Measurements from ENCODE around the gene PLEKHM3.

PLEKHM3 gene

GRCh38 chr2:207903236-207903635, 122.1 kb downstream of the PLEKHM3 start:
- Histone ChIP-seq H3K4me1 (ENCODE audit: control insufficient read depth, insufficient read depth, low read length, unreplicated experiment) (no peaks in the 10 kb centered on the region), H3K79me2 (ENCODE audit: control insufficient read depth, insufficient read depth, low read length, unreplicated experiment) (no peaks in the 10 kb centered on the region), H3K4me3 (ENCODE audit: low read depth, low read length) (no peak overlapping the region), H2AFZ (ENCODE audit: low read length, unreplicated experiment) (no peak overlapping the region), H3K27me3 (ENCODE audit: insufficient read depth, low read length) (no peaks in the 10 kb centered on the region), H3K27ac (ENCODE audit: low read depth, low read length) (no peak overlapping the region), H3K36me3 (ENCODE audit: insufficient read depth, low read length) (no peaks in the 10 kb centered on the region)

DNA sequence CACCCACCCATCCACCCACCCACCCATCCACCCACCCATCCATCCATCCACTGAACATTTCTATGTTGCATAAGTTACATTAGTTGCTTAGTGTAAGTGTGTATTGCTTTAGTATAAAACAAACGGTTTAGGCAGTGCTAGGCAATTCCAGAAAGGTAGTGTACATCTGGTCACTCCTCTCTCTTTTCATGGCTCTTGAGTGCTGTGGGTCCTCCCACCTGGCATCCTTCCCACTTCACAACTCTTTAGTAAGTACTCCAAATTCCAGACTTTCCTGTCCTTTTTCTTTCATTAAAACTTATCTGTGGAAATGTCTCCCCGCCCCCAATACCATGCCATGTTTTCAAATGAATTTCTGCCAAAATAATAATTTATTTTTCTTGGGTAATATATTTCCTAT, 122.5 kb downstream of the PLEKHM3 start:
- Histone ChIP-seq H3K4me3 (ENCODE audit: low read depth, low read length) (no peak overlapping the region), H3K27me3 (ENCODE audit: insufficient read depth, low read length) (no peaks in the 10 kb centered on the region), H2AFZ (ENCODE audit: low read length, unreplicated experiment) (no peak overlapping the region), H3K27ac (ENCODE audit: low read depth, low read length) (no peak overlapping the region), H3K36me3 (ENCODE audit: insufficient read depth, low read length) (no peaks in the 10 kb centered on the region), H3K4me1 (ENCODE audit: control insufficient read depth, insufficient read depth, low read length, unreplicated experiment) (no peaks in the 10 kb centered on the region), H3K79me2 (ENCODE audit: control insufficient read depth, insufficient read depth, low read length, unreplicated experiment) (no peaks in the 10 kb centered on the region)

GRCh38 chr2:207901829-207902228, 123.5 kb downstream of the PLEKHM3 start:
- H2AFZ ChIP-seq (ENCODE audit: low read length, unreplicated experiment): no peak overlapping the region
- no peaks in the 10 kb centered on the region for H3K27me3 ChIP-seq (ENCODE audit: insufficient read depth, low read length)
- no peaks in the 10 kb centered on the region for H3K4me1 ChIP-seq (ENCODE audit: control insufficient read depth, insufficient read depth, low read length, unreplicated experiment)
- no peak overlapping the region for H3K27ac ChIP-seq (ENCODE audit: low read depth, low read length)
- H3K4me3 ChIP-seq (ENCODE audit: low read depth, low read length): no peak overlapping the region
- no peaks in the 10 kb centered on the region for H3K79me2 ChIP-seq (ENCODE audit: control insufficient read depth, insufficient read depth, low read length, unreplicated experiment)
- no peaks in the 10 kb centered on the region for H3K36me3 ChIP-seq (ENCODE audit: insufficient read depth, low read length)

- Histone ChIP-seq H3K27ac (ENCODE audit: low read depth, low read length) (no peak overlapping the region), H3K36me3 (ENCODE audit: insufficient read depth, low read length) (no peaks in the 10 kb centered on the region), H3K4me3 (ENCODE audit: low read depth, low read length) (no peak overlapping the region), H3K4me1 (ENCODE audit: control insufficient read depth, insufficient read depth, low read length, unreplicated experiment) (no peaks in the 10 kb centered on the region), H2AFZ (ENCODE audit: low read length, unreplicated experiment) (no peak overlapping the region), H3K79me2 (ENCODE audit: control insufficient read depth, insufficient read depth, low read length, unreplicated experiment) (no peaks in the 10 kb centered on the region), H3K27me3 (ENCODE audit: insufficient read depth, low read length) (no peaks in the 10 kb centered on the region)
Measured at GRCh38 chr2:207901401-207901800, 123.9 kb downstream of the PLEKHM3 start.

GRCh38 chr2:207898354-207898695, 127.0 kb downstream of the PLEKHM3 start:
- H3K79me2 ChIP-seq (ENCODE audit: control insufficient read depth, insufficient read depth, low read length, unreplicated experiment): no peaks in the 10 kb centered on the region
- H3K36me3 ChIP-seq (ENCODE audit: insufficient read depth, low read length): no peaks in the 10 kb centered on the region
- no peak overlapping the region for H3K4me3 ChIP-seq (ENCODE audit: low read depth, low read length)
- H3K4me1 ChIP-seq (ENCODE audit: control insufficient read depth, insufficient read depth, low read length, unreplicated experiment): no peaks in the 10 kb centered on the region
- H3K27me3 ChIP-seq (ENCODE audit: insufficient read depth, low read length): no peaks in the 10 kb centered on the region
- no peak overlapping the region for H3K27ac ChIP-seq (ENCODE audit: low read depth, low read length)
- no peak overlapping the region for H2AFZ ChIP-seq (ENCODE audit: low read length, unreplicated experiment)

DNA sequence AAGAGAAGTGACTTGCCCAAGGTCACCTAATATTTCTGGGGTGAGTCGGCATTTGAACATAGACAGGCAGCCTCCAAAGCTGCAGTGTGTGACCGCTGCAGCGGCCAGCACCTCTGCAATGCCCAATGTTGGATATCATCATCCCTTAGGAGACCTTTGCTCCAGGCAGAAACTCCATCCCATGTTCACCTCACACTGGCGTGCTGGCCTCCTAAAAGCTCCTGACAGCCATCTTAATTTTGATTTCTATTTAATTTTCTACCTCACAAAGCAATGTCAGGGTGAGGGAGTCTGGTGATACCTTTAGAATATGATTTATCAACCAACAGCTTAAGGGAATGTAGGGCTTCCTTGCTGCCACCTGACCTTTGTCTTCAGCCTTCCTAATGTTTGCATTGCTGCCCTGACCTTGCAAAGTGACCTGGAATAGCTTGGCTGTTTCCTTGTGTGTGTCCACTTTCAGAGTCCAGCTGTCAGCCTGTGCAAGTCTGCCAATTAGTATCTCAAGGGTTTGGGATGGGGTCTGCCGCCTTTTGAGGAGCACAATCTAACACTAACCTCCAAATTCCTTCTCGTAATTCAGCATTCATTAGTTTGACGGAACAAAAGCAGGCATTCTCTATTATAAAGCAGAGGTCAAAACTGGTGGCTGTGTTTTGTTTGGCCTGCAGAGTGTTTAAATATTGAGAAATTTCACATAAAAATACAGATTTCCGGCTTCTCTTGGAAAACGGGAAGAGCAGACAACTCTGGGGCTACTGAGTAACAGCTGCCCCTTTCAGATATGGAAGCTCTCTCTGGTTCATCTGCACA, 127.6 kb downstream of the PLEKHM3 start:
- no peak overlapping the region for H3K27ac ChIP-seq (ENCODE audit: low read depth, low read length)
- H3K79me2 ChIP-seq (ENCODE audit: control insufficient read depth, insufficient read depth, low read length, unreplicated experiment): no peaks in the 10 kb centered on the region
- no peaks in the 10 kb centered on the region for H3K4me1 ChIP-seq (ENCODE audit: control insufficient read depth, insufficient read depth, low read length, unreplicated experiment)
- no peak overlapping the region for H3K4me3 ChIP-seq (ENCODE audit: low read depth, low read length)
- H3K36me3 ChIP-seq (ENCODE audit: insufficient read depth, low read length): no peaks in the 10 kb centered on the region
- no peaks in the 10 kb centered on the region for H3K27me3 ChIP-seq (ENCODE audit: insufficient read depth, low read length)
- H2AFZ ChIP-seq (ENCODE audit: low read length, unreplicated experiment): no peak overlapping the region

- Histone ChIP-seq H2AFZ (ENCODE audit: low read length, unreplicated experiment) (no peak overlapping the region), H3K27me3 (ENCODE audit: insufficient read depth, low read length) (no peaks in the 10 kb centered on the region), H3K4me1 (ENCODE audit: control insufficient read depth, insufficient read depth, low read length, unreplicated experiment) (no peaks in the 10 kb centered on the region), H3K36me3 (ENCODE audit: insufficient read depth, low read length) (no peaks in the 10 kb centered on the region), H3K27ac (ENCODE audit: low read depth, low read length) (no peak overlapping the region), H3K4me3 (ENCODE audit: low read depth, low read length) (no peak overlapping the region), H3K79me2 (ENCODE audit: control insufficient read depth, insufficient read depth, low read length, unreplicated experiment) (no peaks in the 10 kb centered on the region)
Measured at GRCh38 chr2:207896525-207897285, 128.6 kb downstream of the PLEKHM3 start.

DNA sequence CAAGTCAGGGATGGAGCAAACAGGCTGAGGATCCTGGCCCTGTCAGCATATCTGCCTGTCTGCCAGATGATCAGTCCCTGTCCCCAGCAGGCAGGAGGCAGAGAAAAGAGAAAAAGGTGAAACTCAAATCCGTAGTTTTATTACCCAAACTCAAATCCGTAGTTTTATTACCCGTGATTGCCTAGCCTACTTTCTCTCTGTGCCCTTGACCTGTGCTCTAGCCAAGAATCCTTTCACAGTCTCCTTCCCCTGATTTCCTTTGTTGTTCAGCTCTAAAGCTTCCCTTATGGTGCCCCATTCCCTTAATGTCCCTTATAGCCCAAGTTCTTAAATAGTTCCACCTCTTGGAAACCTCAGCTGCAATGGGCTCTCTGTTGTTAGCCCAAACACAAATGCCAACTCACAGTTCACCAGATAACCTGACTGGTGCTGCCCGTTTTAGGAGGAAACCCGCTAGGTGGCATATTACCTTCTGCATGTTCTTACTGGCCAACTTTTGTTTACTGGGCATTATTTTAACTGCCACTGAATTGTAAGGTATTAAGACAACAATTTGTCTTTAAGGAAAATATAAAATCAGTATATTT, 130.0 kb downstream of the PLEKHM3 start:
- no peaks in the 10 kb centered on the region for H3K79me2 ChIP-seq (ENCODE audit: control insufficient read depth, insufficient read depth, low read length, unreplicated experiment)
- no peaks in the 10 kb centered on the region for H3K4me1 ChIP-seq (ENCODE audit: control insufficient read depth, insufficient read depth, low read length, unreplicated experiment)
- no peak overlapping the region for H3K27ac ChIP-seq (ENCODE audit: low read depth, low read length)
- H2AFZ ChIP-seq (ENCODE audit: low read length, unreplicated experiment): no peak overlapping the region
- H3K27me3 ChIP-seq (ENCODE audit: insufficient read depth, low read length): no peaks in the 10 kb centered on the region
- H3K36me3 ChIP-seq (ENCODE audit: insufficient read depth, low read length): no peaks in the 10 kb centered on the region
- H3K4me3 ChIP-seq (ENCODE audit: low read depth, low read length): no peak overlapping the region

DNA sequence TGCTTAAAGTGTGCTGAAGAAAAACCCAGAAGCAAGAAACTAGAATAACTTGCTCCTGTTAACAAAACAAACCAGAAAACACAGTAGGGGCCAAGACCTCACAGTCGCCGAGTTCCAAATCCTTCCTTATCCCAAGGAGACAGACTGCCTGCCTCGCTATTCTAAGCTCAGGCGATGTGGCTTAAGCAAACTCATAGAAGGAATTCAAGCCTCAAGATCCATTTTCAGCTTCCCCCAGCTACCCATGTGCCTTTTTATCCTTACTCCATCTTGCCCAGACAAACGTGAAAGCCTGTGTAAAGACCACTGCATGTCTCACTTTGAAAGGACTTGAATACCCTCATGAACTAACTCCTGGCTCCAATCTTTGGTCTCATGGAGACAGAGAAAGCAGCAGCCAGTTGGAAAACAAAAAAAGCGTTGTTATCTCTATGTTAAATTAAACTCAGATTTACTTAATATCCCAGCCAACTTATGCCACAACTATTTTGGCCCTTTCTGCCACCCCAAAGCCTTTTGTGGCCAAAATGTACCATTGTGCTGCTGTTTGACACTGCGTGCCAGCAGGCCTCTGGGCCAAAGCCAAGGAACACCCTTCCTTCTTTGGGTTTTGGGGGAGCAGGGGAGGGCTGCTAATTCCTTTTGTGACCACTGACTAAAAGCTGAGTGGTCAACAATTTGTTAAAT, 132.5 kb downstream of the PLEKHM3 start:
- H2AFZ ChIP-seq (ENCODE audit: low read length, unreplicated experiment): no peak overlapping the region
- H3K4me1 ChIP-seq (ENCODE audit: control insufficient read depth, insufficient read depth, low read length, unreplicated experiment): no peaks in the 10 kb centered on the region
- H3K27ac ChIP-seq (ENCODE audit: low read depth, low read length): no peak overlapping the region
- H3K79me2 ChIP-seq (ENCODE audit: control insufficient read depth, insufficient read depth, low read length, unreplicated experiment): no peaks in the 10 kb centered on the region
- H3K4me3 ChIP-seq (ENCODE audit: low read depth, low read length): no peak overlapping the region
- H3K27me3 ChIP-seq (ENCODE audit: insufficient read depth, low read length): no peaks in the 10 kb centered on the region
- H3K36me3 ChIP-seq (ENCODE audit: insufficient read depth, low read length): no peaks in the 10 kb centered on the region

DNA sequence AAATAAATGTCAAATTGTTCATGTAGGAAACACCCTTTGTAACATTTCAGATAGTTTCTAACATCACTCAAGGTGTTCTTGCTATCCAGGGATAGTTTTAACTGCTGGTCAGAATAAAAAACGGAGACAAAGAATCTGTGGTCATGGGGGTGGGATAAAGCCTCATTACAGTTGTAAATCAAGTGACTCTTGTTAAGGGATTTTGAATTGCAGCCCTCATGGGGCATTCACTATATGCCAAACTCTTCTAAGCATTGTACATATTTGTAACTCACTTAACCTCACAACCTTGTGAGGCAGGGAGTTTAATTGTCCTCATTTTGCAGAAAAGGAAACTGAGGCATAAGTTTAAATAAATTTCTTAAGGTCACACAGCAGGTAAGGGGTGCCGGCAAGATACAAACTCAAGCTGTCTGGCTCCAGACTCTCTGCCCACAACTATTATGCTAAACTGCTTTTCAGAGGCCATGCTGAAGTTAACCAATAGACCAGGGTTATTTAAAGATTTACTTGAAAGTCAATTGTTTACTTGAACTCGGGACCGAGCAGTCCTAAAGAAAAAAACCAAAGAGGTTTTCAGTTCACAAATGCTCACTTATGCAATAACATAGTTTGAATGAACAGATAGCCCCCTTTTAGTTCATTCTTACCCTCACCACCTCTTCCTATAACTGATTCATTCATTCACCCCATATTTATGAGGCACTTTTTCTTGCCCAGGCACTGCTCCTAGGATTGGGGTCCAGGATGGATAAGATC, 134.1 kb downstream of the PLEKHM3 start:
- Histone ChIP-seq H3K27ac (ENCODE audit: low read depth, low read length) (no peak overlapping the region), H3K79me2 (ENCODE audit: control insufficient read depth, insufficient read depth, low read length, unreplicated experiment) (no peaks in the 10 kb centered on the region), H2AFZ (ENCODE audit: low read length, unreplicated experiment) (no peak overlapping the region), H3K36me3 (ENCODE audit: insufficient read depth, low read length) (no peaks in the 10 kb centered on the region), H3K27me3 (ENCODE audit: insufficient read depth, low read length) (no peaks in the 10 kb centered on the region), H3K4me3 (ENCODE audit: low read depth, low read length) (no peak overlapping the region), H3K4me1 (ENCODE audit: control insufficient read depth, insufficient read depth, low read length, unreplicated experiment) (no peaks in the 10 kb centered on the region)

Measured in ACC112 (cell line).